Activated naive CD4-positive, alpha-beta T cell treated with Interleukin-2 at 50 U/mL for 16 hours (primary cell): ENCODE results near the gene C1orf35.

Source experiments
- DNase-seq: peaks from one replicate; pipeline ENCODE4 v3.0.0-alpha.2; 2020

The C1orf35 gene

GRCh38 chr1:228093050-228093906 lies 9.8 kb downstream of the C1orf35 start:
- peak; percentile 1 for DNase-seq

GRCh38 chr1:228092342-228093049 lies 10.6 kb downstream of the C1orf35 start:
- DNase-seq = peak; percentile 1

GRCh38 chr1:228091084-228091483 lies 12.0 kb downstream of the C1orf35 start:
- no peak for DNase-seq

- no peak for DNase-seq
Observed at GRCh38 chr1:228090613-228091081, 12.5 kb downstream of the C1orf35 start.

GRCh38 chr1:228089519-228090380 lies 13.4 kb downstream of the C1orf35 start:
- DNase-seq = no peak

GRCh38 chr1:228088586-228089498 lies 14.3 kb downstream of the C1orf35 start:
- no peak for DNase-seq

- peak; percentile 39 for DNase-seq
Observed at GRCh38 chr1:228087771-228088251, 15.3 kb downstream of the C1orf35 start.

GRCh38 chr1:228085287-228085951 lies 17.7 kb downstream of the C1orf35 start:
- no peak for DNase-seq

- DNase-seq = no peak
Observed at GRCh38 chr1:228084797-228085196, 18.3 kb downstream of the C1orf35 start.

- DNase-seq = peak; percentile 17
Observed at GRCh38 chr1:228084325-228084724, 18.8 kb downstream of the C1orf35 start.

GRCh38 chr1:228083871-228084278 lies 19.2 kb downstream of the C1orf35 start:
- DNase-seq = no peak

- DNase-seq = peak; percentile 44
Observed at GRCh38 chr1:228082918-228083870, 19.9 kb downstream of the C1orf35 start.

- DNase-seq = peak; percentile 89
Observed at GRCh38 chr1:228082214-228082917, 20.8 kb downstream of the C1orf35 start, which contains the start of gene ARF1. Gene ARF1, plus strand, starts transcription at chr1:228082708. Its CDS starts 14,407 bp downstream, at chr1:228097115.

GRCh38 chr1:228081578-228082213 lies 21.4 kb downstream of the C1orf35 start:
- DNase-seq = peak; percentile 28

- DNase-seq = no peak
Observed at GRCh38 chr1:228081144-228081543, 22.0 kb downstream of the C1orf35 start.

GRCh38 chr1:228079601-228080263 lies 23.4 kb downstream of the C1orf35 start:
- DNase-seq = no peak

GRCh38 chr1:228079013-228079412 lies 24.1 kb downstream of the C1orf35 start:
- no peak for DNase-seq
